HG03139 (cell line): ENCODE data around the gene WDCP.

Experiments
- ATAC-seq: cut with Tn5 transposase; IDR thresholded peaks from one replicate; pipeline ENCODE4 v1.9.1; 2021; ENCODE audit not compliant: unreplicated experiment

WDCP gene

DNA sequence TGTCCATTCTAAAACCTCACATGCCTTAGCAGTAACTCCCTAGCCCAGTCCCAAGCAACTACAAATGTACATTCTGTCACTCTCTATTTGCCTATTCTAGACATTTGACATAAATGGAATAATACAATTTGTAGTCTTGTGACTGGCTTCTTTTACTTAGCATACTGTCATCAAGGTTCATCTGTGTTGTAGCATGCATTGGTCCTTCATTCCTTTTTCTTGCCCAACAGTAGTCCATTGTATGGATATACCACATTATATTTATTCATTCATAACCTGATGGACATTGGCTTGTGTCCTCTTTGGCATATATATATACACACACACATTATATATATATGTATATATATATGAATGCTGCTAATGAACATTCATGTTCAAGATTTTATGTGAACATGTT is 39.5 kb downstream of the WDCP start:
- ATAC-seq: no peak

DNA sequence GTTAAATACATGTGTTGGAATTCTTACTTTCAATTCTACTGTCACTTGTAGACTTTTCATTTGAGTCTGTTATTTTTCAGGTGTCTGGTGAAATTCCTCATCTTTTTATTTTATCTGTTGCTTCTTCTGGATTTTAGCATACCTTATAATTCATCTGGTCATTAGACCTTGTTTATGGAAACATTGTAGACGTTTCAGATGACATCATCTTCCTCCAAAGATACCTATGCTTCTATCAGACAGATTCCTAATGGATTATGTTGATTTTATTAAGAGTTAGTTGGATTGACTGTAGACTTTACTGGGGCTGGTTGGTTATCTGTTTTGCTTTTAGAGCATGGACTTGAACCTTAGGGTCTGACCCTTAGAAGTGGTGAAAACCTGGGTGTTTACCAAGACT is 52.6 kb downstream of the WDCP start:
- no peak for ATAC-seq

DNA sequence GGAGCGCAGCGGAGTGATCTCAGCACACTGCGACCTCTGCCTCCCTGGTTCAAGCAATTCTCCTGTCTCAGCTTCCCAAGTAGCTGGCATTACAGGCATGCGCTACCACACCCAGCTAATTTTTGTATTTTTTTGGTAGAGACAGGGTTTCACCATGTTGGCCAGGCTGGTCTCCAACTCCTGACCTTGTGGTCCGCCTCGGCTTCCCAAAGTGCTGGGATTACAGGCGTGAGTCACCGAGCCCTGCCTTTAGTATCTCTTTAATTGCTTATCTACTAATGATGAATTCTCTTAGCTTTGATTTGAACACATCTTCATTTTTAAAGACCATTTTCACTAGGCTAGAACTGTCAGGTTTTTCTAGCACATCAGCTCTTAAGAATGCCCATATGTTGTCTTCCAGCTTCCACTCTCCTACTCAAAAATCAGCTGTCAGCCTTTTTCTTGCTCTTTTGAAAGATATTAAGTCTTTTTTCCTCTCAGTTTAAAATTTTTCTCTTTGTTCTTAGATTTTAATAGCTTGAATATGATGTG is 53.4 kb downstream of the WDCP start:
- no peak for ATAC-seq

DNA sequence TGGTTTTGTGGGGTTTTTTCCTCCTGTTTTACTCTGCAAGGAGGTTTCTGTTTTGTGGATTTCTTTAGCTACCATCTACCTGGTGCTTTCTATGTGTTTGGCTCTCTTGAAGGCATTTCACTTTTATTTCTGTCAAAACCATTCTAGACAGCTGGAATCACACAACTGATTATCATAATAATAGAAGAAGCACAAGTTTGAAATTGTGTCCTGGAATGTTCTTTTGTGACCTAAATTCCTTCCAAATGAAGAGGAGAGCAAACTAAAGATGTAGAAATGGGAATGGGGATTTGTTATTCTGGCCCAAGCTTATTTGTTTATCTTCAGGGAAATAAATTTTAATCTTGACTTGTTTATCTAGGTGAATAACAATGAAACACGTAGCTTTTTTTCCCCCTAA is 54.3 kb downstream of the WDCP start:
- ATAC-seq: no peak

GRCh38 chr2:23988371-23988770 is 58.8 kb downstream of the WDCP start:
- no peak for ATAC-seq
